HG02798 (cell line): ENCODE measurements around the gene NABP1.

Experiments
- ATAC-seq: cut with Tn5 transposase; IDR thresholded peaks from one replicate; pipeline ENCODE4 v1.9.1; 2021; ENCODE audit warnings: mild to moderate bottlenecking; ENCODE audit not compliant: unreplicated experiment, poor library complexity

NABP1 gene

DNA sequence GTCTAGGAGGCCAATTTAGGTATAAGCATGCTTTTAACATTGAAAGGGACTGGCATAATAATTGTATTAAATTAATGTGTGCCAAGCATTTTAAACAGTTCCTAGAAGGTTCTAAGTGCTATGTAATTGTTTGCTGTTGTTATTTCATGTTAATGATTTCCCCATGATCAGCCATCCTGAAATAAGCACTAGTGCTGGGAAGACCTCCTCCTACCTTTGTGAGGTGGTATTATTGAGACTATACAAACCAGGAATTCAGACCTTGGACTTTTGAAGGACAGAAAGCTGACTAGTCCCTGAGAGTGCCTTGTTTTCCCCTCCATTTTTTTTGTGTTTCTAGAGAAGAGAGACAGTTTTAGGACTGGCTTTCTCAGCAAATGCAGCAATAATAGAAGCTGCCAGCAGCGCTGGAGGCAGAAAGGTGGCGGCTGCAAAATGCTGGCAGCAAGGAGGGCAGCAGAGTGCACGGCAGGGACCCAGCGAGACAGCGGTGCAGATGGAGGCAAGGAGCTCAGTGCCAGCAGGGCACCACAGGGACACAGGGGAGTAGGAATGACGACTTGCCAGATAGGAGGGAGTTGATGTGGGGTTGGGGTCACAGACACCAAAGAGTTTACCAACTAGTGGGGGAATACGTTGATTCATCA is 25.3 kb downstream of the NABP1 start:
- ATAC-seq: no peak

DNA sequence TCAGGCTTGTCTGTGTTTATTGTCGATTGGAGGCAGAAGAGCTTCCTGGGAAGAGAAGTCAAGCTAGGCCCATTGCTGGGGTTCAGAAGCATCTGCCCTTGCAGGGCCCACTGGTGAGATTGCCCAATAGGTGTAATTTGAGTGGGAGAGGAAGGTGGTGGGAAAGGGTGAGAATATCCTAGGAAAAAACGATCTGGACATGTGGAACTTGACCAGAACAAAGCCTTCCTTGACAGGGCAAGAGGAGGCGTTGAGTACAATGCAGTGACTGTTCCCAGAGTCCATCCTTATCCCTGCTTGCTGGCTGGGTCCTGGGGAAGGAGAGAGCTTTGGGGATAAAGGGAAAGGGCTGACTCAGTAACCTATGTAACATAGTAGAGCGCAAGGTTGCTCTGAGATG is 27.1 kb downstream of the NABP1 start:
- ATAC-seq: no peak

DNA sequence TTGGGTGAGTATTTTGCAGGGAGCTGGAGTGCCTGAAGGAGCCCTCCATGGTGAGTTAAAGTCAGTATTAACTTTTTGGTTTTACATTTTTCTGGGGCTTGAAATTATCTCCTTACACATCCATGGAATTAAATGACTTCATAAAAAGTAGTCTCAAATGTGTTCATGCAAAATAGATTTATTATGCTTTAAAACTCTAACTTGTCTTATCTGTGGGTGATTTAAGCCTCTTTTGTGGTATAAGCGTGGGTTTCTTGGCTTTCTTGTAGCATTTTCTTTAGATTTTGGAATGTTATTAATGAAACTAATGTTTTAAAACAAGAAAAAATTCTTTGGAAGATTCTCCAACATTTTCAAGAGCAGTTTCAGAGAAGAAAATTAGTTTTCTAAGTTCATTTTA is 27.8 kb downstream of the NABP1 start:
- no peak for ATAC-seq

DNA sequence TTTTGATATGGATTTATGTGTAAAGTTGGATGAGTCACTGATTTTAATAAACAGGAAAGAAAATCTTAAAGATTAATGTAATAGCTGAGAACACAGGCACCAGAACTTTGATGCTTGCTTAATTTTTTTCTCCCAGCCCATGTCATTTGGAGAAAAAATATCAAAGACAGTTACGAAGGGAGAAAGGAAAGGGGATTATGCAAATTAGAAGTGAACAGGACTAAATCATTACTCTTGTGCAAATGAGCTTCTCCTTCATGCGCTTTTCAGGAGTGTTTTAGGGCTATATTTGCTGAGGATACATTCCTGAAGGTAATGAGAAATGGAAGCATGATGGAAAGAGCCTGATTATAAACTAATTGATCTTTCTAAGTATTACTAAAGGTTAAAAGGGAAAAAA is 28.9 kb downstream of the NABP1 start:
- no peak for ATAC-seq

DNA sequence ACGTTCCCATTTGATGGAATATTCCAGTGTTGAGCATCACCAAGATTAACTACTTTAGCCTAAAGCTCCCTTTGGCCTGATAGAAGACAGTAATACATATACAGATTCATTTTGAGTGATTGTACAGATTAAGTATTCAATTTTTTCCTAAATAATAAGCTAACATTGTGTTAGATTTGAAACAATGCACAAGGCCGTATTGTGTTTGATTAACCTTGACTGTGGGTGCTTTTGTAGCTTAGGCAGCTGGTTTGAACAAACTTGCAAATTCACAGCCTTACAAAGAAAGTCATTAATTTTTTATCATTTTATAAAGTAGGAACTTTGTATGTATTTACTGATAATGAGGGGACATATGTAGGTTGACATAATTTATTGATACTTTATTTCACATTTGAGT is 29.6 kb downstream of the NABP1 start:
- no peak for ATAC-seq

DNA sequence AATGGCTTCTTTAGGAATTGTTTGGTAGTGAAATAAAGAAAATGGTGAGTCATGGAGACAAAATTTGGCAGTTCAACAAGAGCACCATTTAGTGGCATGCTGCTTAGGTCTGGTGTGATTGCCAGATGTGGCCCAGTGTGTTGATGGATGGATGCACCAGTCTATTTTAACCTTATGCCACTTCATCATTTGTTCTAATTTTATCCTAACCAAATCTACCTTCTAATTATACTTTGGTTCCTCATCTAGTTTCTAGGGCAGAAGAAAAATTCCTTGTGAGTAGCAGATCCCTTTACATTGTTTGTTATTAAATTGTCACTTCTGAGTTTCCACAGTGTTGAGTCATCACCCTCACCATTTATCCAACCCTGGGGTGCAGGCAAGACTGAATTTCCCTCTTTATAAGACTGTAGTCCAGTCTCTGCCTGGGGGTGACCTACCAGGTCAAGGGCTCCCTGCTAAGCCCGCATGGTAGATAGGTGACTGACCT is 32.5 kb downstream of the NABP1 start:
- ATAC-seq: no peak

DNA sequence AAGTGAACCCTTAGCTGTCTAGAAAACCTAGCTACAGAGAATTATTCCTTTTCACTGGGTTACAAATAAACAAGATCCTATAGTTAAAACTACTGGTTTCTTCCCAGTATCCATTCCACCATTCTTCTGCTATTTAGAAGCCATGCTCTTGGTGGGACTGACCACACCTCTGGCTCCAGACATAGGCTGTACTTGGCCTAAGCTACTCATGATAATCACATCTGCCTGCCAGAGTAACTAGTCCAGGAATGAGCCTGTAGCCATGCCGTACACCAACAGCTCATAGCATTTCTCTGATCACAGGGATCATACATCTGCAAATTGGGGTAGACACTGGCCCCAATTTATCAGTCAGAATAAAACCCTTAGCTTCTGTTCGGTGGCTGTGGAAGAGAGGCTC is 33.7 kb downstream of the NABP1 start:
- no peak for ATAC-seq

DNA sequence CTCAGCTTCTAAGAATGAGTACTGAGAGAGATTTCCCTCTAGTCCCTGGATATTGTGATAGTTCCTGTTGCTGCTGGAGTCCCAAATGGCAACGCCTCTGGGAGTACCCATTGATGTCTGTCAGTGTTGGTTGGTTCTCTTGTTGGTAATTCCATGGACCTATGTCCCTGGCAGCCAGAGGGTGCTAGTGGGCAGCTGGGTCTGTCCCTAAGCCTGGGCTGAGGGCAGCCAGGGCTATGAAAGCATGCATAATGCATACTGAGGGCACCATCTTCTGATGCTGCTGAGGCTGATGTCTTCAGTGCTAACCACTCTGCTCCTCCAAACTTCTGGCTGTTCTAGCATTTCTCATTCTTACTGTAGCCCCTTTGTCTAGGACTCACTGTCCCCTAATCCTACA is 35.9 kb downstream of the NABP1 start:
- no peak for ATAC-seq

DNA sequence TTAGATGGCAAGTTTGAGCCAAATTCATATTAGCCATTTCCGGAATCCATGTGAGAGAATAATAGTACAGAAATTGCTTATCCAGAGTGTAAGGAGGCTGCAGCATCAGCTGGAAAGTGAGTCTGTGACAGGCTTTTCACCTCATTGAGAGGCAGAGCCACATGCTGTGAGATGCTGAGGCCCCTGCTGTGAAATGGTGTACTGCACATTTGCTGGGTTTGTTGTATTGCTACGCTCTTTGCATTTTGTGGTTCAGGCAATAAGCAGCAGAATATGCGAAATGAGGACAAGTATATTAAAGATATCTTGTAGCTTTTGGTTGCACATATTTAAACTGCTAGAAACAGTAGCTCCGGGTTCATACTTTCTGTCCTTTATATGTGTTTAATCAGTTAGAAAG is 37.0 kb downstream of the NABP1 start:
- ATAC-seq: no peak

DNA sequence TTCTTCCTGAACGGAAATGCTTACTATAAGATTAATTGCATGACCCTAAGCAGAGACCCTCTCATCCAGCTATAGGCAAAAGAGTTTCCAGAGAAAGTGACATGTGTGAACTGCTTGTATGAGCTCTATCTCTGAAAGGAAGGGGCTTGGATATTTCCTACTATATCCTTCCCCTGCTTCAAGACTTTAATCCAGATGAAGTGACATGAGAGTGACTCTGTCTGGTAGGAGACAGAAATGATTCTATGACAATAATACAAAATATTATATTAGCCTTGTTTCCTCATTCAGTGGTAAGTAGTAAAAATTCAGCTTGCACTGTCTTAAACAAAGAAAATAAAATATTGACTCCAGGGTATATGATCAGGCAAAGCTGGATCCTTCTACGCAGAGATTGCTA is 37.5 kb downstream of the NABP1 start:
- no peak for ATAC-seq

DNA sequence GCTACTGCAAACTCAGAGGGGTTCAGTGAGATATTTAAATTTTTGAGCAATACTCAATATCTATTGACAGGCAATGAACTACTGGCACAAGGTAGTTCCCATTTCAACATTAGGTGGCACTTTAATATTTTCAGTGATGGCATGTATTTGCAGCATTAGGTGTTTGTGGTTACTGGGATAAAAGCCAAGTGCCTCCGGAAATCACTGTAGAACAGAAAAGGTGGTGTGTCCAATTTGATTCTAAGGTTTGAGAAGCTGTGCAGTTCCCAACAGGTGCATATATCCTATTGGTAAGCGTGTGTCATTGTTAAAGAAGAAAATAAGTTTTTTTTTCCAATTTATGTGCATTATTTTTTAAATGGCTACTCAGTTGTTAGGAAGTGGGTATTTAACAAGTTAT is 41.3 kb downstream of the NABP1 start:
- ATAC-seq: no peak

DNA sequence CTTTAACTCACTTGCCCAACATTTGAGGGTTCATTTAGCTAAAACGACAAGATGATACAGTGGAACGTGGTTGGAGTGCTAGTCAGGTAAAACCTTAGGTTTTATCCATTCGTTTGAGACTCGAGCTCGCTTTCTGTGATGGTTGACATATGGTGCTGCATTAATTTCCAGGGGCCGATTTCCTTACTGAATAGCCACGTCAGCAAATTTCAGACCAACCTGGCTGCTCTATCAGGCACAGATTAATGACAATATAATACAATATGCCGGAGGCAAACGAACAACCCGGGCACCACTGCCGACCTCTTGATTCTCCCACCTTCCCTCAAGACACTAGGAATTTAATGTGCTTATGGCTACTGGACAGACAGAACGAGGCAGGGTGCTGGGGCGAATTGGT is 42.0 kb downstream of the NABP1 start:
- ATAC-seq: no peak

DNA sequence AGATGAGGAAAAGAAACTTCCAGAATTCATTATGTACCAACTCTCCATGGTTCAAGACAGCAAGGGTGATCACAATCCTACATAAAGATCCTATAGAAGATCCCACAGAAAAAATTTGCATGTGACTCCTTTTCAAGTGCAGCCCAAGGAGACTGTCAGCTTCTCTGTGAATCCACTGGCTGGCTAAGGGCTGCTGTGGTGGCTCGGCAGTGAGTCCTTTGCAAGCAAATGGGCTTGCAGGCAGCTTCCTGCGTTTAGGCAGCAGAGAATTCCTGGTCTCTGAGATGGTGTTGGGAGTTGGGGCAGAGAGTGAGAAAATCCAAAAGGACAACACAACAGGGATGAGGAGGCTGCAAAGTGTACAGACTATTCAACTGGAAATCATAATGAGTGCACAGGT is 43.4 kb downstream of the NABP1 start:
- ATAC-seq: no peak

DNA sequence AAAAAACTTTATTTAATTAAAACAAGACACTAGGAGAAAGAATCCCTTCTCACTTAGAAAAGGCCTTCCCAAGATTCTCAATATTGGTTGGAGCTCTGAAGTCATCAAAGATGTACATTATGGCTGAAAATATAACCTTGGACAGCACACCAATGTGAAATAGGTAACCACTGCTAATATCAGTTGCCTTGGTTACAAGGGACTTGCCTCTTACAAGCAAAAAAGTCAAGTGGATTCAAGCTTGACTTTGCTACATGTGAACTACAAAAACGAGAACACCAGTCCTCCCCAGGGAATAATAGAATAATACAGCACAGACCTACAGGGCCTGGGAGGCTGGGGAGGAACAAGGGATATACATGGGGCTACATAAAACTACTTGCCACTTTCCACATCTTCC is 46.1 kb downstream of the NABP1 start:
- ATAC-seq: no peak

DNA sequence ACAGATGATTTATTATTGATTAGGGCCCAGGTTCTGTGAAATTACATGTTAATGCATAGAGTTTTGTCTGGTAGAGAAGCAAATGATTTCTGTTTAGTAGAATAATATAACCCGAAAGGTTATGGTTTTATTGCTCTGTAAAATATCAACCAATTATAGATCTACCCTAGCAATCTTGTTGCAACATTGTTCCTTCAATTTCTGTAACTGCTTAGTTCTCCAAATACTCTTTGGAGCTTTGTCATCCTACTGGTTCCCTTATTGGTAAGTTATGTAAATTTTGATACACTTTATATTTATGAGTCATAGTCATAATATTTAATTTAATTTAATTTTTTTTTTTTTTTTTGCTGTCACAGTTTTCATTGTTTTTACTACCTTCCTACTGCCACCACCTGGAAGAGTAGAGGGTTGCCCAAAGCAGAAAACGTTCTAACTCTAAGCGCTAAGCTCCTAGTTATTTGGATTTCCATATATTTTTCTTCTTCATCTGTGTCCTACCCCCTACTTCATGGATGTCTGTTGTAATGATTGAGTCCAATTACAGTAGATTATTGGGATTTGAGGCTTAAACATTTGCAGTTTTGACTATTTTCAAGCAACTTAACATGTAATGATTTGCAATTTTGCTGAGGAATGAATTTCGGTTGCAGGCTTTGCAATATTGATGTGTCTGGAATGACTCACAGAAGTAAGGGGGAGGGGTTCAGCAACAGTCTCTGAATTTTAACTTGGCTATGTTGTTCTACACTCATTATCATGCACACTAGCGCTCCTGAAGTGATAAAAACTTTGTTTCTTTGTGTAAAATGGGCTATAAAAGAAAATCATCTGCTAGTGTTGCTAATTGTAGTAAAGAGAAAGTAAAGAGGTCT is 51.1 kb downstream of the NABP1 start:
- peak; percentile 60 for ATAC-seq

DNA sequence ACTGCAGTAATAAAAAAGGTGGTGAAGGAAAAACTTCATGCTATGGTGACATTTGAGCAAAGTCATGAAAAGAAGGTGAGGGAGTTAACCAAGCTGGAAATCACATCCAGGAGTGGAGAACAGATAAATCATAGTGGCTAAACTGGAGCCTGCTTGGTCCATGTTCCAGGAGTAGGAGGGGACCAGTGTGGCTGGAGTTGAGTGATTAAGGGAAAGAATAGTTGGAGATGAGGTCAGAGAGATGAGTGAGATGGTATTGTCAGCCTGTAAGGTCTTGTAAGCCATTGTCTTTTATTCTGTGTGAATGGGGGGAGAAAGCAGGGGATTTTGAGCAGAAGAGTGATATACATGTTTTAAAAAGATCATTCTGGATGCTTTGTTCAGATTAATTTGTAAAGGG is 52.3 kb downstream of the NABP1 start:
- no peak for ATAC-seq
